ENCODE data around the gene MSX1.

MSX1 gene

GRCh38 chr4:4857809-4858508 lies 1.5 kb upstream of the MSX1 start:
- no peak for DNase-seq (ENCODE audit: low read depth in 3 of 3)

DNA sequence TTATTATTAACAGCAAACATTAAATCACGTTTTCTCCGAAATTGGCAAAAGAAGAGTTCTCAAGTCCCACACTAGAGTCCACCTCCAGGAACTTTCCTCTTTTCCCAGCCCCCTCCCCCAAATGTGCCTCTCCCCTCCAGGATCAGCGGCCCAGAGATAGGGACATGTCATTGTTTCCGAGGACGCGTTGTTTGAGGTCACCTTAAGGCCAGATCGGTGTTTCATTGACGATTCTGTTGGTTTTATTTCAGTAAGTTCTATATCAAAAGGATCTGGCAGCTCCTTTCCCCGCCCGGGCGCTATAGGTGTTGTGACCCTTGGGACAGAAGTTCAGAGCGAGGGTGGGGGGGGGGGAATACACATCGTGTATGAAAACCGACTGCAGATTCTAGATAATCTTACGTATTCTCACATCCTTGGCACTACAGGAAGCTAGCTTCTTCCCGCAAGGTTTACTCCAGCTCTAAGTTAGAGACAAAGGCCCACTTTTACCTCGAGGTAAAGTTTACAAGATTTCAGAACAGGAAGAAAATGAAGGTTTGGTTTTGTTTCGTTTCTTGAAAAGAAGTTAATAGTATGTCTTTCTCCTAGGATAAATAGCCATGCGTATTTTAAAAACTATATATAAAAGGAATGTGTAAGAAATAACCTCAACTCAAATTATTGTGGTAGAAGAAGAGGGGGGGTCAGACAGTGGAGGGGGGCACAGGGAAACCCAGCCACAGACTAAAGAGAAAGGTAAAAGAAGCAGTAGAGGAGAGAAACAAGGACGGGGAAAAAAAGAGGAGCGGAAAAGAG lies 739 bp upstream of the MSX1 start:
- DNase-seq (ENCODE audit: low read depth in 3 of 3): no peak

- no peak for DNase-seq (ENCODE audit: low read depth in 3 of 3)
Measured at GRCh38 chr4:4859799-4860599, 534 bp downstream of the MSX1 start.

DNA sequence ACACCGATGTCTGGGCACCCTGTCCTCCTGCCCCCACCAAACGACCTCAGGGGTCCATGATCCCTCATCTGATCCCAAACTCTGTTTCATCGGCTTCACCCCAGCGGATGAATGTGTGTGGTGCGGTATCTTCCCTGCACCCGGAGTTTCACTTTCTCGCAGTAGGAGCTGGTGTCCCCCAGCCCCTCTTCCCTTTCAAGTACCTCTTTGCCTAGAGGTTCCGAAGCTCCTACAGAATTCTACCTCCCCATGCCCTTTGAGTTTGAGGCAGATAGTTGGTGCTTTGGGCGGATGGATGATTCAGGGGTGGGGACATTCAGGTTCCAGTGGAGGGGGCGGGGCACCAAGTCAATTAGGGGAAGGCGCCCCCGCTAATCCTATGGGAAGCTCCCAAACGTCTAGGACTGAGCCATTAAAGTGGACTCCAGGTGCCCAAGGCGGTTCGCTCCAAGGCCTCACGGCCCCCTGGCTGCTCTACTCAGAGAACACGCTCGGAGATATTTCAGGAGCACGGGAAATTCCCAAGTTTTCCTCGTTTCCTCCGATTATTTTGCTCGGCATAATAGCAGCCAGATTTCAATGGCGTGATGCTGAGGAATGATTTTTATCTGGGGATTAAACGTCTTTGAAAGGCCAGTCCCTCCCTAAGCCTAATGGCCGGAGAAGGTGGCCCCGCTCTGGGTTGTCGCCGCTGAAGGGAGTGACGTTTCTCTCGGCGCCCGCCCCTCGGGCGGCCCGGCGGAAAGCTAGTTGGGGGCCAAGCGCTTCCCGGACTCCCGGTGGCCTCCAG lies 1.3 kb downstream of the MSX1 start:
- DNase-seq (ENCODE audit: low read depth in 3 of 3): no peak

- DNase-seq (ENCODE audit: low read depth in 3 of 3): no peak
Measured at GRCh38 chr4:4861390-4862018, 2.0 kb downstream of the MSX1 start.

- DNase-seq (ENCODE audit: low read depth in 3 of 3): no peak
Measured at GRCh38 chr4:4862071-4862551, 2.6 kb downstream of the MSX1 start.

DNA sequence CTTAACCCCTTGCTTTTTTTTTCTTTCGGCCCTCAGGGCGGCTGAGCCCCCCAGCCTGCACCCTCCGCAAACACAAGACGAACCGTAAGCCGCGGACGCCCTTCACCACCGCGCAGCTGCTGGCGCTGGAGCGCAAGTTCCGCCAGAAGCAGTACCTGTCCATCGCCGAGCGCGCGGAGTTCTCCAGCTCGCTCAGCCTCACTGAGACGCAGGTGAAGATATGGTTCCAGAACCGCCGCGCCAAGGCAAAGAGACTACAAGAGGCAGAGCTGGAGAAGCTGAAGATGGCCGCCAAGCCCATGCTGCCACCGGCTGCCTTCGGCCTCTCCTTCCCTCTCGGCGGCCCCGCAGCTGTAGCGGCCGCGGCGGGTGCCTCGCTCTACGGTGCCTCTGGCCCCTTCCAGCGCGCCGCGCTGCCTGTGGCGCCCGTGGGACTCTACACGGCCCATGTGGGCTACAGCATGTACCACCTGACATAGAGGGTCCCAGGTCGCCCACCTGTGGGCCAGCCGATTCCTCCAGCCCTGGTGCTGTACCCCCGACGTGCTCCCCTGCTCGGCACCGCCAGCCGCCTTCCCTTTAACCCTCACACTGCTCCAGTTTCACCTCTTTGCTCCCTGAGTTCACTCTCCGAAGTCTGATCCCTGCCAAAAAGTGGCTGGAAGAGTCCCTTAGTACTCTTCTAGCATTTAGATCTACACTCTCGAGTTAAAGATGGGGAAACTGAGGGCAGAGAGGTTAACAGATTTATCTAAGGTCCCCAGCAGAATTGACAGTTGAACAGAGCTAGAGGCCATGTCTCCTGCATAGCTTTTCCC lies 3.4 kb downstream of the MSX1 start:
- DNase-seq (ENCODE audit: low read depth in 3 of 3): no peak

GRCh38 chr4:4864443-4864939 lies 5.0 kb downstream of the MSX1 start:
- no peak for DNase-seq (ENCODE audit: low read depth in 3 of 3)

- no peak for DNase-seq (ENCODE audit: low read depth in 3 of 3)
Measured at GRCh38 chr4:4864940-4865704, 5.7 kb downstream of the MSX1 start.

DNA sequence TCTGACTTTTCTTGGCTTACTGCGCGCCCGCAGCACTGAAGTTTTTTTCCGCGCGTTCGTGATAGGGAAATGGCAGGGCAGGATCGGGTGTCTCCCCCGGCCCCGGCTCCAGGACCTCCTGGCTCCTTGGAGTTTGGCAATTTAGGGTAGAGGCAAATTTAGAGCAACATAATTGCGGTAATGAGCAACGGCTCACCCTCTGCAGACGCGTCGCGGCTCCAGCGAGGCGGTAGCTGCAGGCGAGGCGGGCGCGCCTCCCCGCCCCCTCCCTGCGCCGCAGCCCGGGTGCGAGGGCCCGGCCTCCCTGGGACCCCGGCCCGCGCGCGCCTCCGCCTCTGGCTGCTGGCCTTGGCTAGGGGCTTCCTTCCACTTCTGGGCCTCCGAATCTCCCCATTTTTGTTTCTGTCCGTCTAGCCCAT lies 6.2 kb downstream of the MSX1 start:
- no peak for DNase-seq (ENCODE audit: low read depth in 3 of 3)

DNA sequence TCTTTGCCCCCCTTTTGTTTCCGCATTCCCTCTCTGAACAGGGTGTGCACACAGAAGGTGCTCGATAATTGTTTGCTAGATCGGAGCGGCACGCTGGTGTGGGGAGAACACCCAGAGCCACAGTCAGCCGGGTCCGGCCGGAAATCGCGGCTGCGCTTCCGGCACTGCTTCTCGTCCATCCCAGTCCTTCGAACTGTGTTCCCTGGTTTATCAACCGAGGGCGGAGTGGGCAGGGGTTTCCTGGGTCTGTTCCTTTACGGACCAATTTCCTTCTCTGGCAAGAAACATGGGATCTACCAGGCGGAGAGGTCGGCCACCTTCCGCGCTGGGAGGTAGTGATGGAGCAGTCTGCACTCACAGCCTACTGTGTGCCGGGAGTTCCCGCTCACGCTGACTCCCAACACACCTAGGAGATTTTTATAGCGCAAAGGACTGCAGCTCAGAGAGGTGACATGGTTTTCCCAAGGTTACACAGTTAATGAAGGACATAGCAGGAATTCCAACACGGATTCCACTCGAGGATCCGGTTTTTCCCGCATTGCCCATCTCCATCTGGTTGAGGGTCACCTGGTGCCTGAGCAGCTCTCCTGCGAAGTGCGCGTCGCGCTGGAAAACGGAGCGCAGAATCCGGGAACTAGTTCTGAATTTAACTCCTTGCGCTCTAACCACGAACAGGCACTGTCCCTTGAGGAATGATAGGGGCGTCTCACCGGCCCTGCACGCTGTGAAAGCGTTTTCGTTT lies 6.8 kb downstream of the MSX1 start:
- DNase-seq (ENCODE audit: low read depth in 3 of 3): no peak

DNA sequence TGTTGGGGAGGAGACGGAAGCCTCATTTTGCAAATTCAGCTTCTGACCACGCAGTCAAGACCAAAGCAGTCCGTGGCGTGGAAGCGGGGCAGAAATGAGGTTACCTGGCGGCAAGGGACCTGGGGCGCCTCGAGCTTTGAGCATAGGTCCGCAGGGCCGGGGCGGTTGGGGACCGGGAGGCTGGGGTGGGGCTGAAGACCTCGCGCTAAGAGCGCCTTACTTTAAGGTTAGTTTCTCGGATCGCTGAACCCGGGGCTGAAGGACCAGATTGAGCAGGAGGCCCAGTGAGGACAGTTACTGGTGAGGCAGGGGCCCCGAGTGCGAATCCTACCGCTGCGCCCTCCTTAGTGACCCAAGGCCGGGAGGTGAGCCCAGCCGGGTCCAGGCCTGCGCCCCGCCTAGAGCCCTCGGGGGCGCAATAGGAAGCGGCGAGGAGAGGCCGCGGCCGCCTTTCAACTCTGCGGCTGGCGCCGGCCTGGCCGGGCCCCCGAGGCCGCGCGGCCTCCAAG lies 7.5 kb downstream of the MSX1 start:
- no peak for DNase-seq (ENCODE audit: low read depth in 3 of 3)

DNA sequence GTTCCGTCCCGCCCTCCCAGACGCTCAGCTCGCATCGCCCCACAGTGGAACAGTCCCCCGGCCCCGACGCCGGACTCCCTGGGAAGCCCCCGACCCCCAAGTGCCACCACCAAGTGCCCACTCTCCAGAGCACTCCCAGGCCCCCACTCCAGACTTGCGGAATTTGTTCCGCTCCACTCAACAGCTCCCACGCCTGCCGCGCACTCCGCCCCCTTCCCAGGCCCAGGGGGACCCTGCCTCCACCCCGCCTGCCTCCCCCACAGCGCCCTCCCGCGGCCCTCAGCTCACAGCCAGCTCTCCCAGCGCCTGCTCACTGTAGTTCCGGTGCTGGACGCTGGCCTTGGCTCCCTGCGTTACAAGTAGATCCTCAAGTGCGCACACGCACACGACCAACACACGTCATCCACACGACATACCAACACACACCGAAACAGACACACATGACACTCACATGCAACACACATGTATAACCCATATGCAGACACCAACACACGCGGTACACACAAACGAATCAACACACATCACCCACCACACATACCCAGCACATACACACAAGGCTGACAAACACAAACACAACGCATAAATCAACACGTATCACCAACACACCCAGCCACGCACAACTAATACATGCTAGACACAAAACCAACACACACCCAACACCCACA lies 8.0 kb downstream of the MSX1 start:
- no peak for DNase-seq (ENCODE audit: low read depth in 3 of 3)

DNA sequence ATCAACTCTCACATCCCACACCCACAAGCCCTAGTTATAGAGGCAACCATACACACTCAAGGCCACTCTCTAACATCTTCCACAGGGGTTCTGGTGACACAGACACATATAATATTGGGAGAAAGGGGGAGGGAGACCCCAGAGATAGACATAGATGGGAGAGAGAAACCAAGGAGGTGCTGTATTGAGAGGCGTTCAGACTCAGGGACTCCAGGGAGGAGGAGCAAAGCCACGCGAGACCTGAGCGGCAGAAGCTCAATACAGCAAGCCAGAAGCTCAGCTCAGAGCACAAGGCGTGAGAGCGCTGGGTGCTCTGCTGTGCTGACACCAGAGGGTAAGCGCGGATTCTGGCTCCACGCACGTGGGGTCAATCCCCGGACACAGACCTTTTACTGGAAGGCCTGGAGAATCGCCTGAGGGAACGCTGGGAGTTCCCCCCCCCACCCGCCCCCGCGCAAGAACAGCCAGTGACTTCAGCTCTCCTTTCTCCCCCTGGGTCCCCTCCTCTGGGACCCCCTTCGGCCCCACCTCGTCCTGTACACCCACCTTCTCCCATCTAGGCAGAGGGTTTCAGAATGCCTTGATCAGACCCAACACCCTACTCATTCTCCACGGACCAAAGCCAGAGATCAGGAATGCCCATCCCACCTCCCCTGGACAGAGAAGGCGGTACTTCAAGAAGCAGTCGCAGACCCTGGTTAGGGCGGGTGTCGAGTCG lies 8.7 kb downstream of the MSX1 start:
- DNase-seq (ENCODE audit: low read depth in 3 of 3): no peak

- no peak for DNase-seq (ENCODE audit: low read depth in 3 of 3)
Measured at GRCh38 chr4:4868758-4869723, 9.6 kb downstream of the MSX1 start.

Data from stimulated activated CD4-positive, alpha-beta T cell treated with anti-CD3 and anti-CD28 coated beads, TNF-alpha, amount 100 ng/mL, for 48 hours (primary cell).